GM12878 (cell line): ENCODE results near the gene ACCSL. TPM values are rescaled to one million over a fixed set of nuclear protein-coding genes. Genes with fewer than 3 reads are reported as not detected.

ENCODE experiments used
- ATAC-seq: fragments of 200-7000 bp; cut with Tn5 transposase; 3 replicates; pipeline ENCODE4 v1.9.1; 2020; ENCODE audit warnings: mild to moderate bottlenecking, moderate library complexity
- BruUV-seq: library from RNA; stranded (reverse); fragments of 400-500 nt; replicated peaks from 2 replicates; lab custom pipeline; 2021; lab: Mats Ljungman, UMichigan
- CTCF ChIA-PET: fragments of 300-600 bp; sonication (Branson Sonifier 250); formaldehyde crosslinking; extraction: SDS; loops from one replicate; lab custom pipeline; 2021; ENCODE audit warnings: inconsistent platforms; lab: Yijun Ruan, JAX
- POLR2A ChIA-PET: fragments of 350-600 bp; formaldehyde crosslinking; extraction: SDS; loops from one replicate; lab custom pipeline; 2021; ENCODE audit warnings: inconsistent platforms; lab: Charles Lee
- RAD21 ChIA-PET: fragments of 300-600 bp; sonication (Branson Sonifier 250); formaldehyde crosslinking; loops from one replicate; lab custom pipeline; 2023; ENCODE audit warnings: antibody characterized with exemption; ENCODE audit not compliant: unreplicated experiment; lab: Charles Lee
- SMC1A ChIA-PET: fragments of 300-600 bp; sonication (Branson Sonifier 250); formaldehyde crosslinking; loops from one replicate; lab custom pipeline; 2023; ENCODE audit not compliant: unreplicated experiment, uncharacterized antibody; lab: Charles Lee
- DNase-seq: peaks from one replicate; pipeline ENCODE4 v3.0.0-alpha.2; 2011; ENCODE audit warnings: low read depth, low spot score
- FAIRE-seq: peaks from 3 replicates; lab custom pipeline; 2011; peaks lifted over from hg19 to GRCh38; lab: Jason Lieb, UNC
- H2AFZ ChIP-seq: 2 replicates; pipeline ENCODE4 v1.6.0; 2011; ENCODE audit warnings: low read depth, low read length, control low read depth; ENCODE audit not compliant: control insufficient read depth
- H3K27ac ChIP-seq: 2 replicates; pipeline ENCODE4 v1.5.1; 2011; ENCODE audit warnings: control low read depth; ENCODE audit not compliant: control insufficient read depth, insufficient read depth
- H3K27me3 ChIP-seq, 2 experiments: replicated peaks in 1 of 2; 2 replicates each; pipeline versions ENCODE4 v1.6.0 to v1.6.1; 2011; ENCODE audit warnings: low read length in 1 of 2; ENCODE audit not compliant: control insufficient read depth in 2 of 2, insufficient read depth in 2 of 2
- H3K36me3 ChIP-seq, 2 experiments: 2 replicates each; pipeline ENCODE4 v1.5.1; 2011; ENCODE audit warnings: low read length in 1 of 2; ENCODE audit not compliant: control insufficient read depth in 2 of 2, insufficient read depth in 2 of 2
- H3K4me1 ChIP-seq: 2 replicates; pipeline ENCODE4 v1.6.1; 2011; ENCODE audit warnings: mild to moderate bottlenecking, low read length, moderate library complexity, mixed read lengths; ENCODE audit not compliant: control insufficient read depth, insufficient read depth
- H3K4me2 ChIP-seq: 2 replicates; pipeline ENCODE4 v1.6.0; 2011; ENCODE audit warnings: control low read depth; ENCODE audit not compliant: control insufficient read depth, insufficient read depth
- H3K4me3 ChIP-seq: fragments of 200-600 bp; sonication (generic); 2 replicates; pipeline ENCODE4 v1.5.1; 2016
- H3K79me2 ChIP-seq: 2 replicates; pipeline ENCODE4 v1.6.0; 2011; ENCODE audit warnings: low read length; ENCODE audit not compliant: control insufficient read depth, insufficient read depth
- H3K9ac ChIP-seq: 2 replicates; pipeline ENCODE4 v1.8.0; 2011; ENCODE audit warnings: low read length, control low read depth, mixed read lengths; ENCODE audit not compliant: control insufficient read depth, insufficient read depth
- H3K9me3 ChIP-seq: replicated peaks from 3 replicates; pipeline ENCODE4 v1.5.1; 2011; ENCODE audit warnings: mild to moderate bottlenecking, low read length; ENCODE audit not compliant: control insufficient read depth, insufficient read depth
- H4K20me1 ChIP-seq: 2 replicates; pipeline ENCODE4 v1.6.0; 2011; ENCODE audit not compliant: control insufficient read depth, insufficient read depth
- EZH2 ChIP-seq: IDR thresholded peaks from 2 replicates; pipeline ENCODE4 v1.6.1; 2012; ENCODE audit warnings: low read depth, mild to moderate bottlenecking, control low read depth, inconsistent platforms, low read length, borderline replicate concordance; ENCODE audit not compliant: control insufficient read depth
- HCFC1 ChIP-seq: fragments of 150-350 bp; IDR thresholded peaks from 2 replicates; pipeline ENCODE4 v1.6.1; 2014; ENCODE audit warnings: low read length
- HSF1 ChIP-seq: fragments of 150-350 bp; IDR thresholded peaks from 2 replicates; pipeline ENCODE4 v1.6.1; 2014; ENCODE audit warnings: mild to moderate bottlenecking, low read depth, low read length
- PBX3 ChIP-seq: IDR thresholded peaks from 2 replicates; pipeline ENCODE4 v1.6.1; 2011; ENCODE audit warnings: mild to moderate bottlenecking, low read depth, low read length, moderate library complexity; ENCODE audit not compliant: insufficient replicate concordance
- SMC3 ChIP-seq: IDR thresholded peaks from 2 replicates; pipeline ENCODE4 v1.6.1; 2011; ENCODE audit warnings: low read length, improper control_type of control experiment, borderline replicate concordance
- SP1 ChIP-seq: IDR thresholded peaks from one replicate; pipeline ENCODE4 v1.6.1; 2011; ENCODE audit warnings: low read depth, low read length
- SRF ChIP-seq, 2 experiments: IDR thresholded peaks; 2 replicates each; pipeline ENCODE4 v1.6.1; 2011; ENCODE audit warnings: low read depth in 2 of 2, low read length in 2 of 2, mild to moderate bottlenecking in 1 of 2, moderate library complexity in 1 of 2
- ZNF622 ChIP-seq: fragments of 450-650 bp; IDR thresholded peaks from 2 replicates; pipeline ENCODE4 v1.6.1; 2017; ENCODE audit warnings: mild to moderate bottlenecking, inconsistent platforms
- WGBS: methylation state at CpG from one replicate; pipeline ENCODE4 v1.1.6; 2016; ENCODE audit warnings: low lambda C conversion rate; ENCODE audit not compliant: insufficient replicate concordance, insufficient coverage; ENCODE audit errors: missing lambda C conversion rate; 5-methylcytosine and 5-hydroxymethylcytosine counted together
- in situ Hi-C: fragments of 300-500 bp; cut with MboI; formaldehyde crosslinking; loops from 9 replicates; pipeline ENCODE4 v1.14.3; 2018; ENCODE audit warnings: mixed read lengths
- intact Hi-C: fragments of 100-400 bp; cut with micrococcal nuclease; formaldehyde crosslinking; loops from one replicate; pipeline ENCODE4 v1.14.2; 2022; ENCODE audit not compliant: unreplicated experiment
- polyA plus RNA-seq, 11 experiments: library from polyadenylated mRNA; depleted of rRNA in 4 of 11; unstranded in 6 of 11; stranded (reverse) in 5 of 11; fragments of >200 nt; fragmentation: Nextera tagmentation in 4 of 11; fragmentation: Illumina TruSeq in 1 of 11; extraction: Ambion mirVana in 4 of 11; extraction: Trizol in 1 of 11; gene quantifications; 1 replicate in 1 of 11; 2 replicates in 10 of 11; pipeline versions ENCODE4 v1.2.1 to v1.2.3, GENCODE V29; 2011 to 2016; ENCODE audit warnings: inconsistent platforms in 2 of 11, missing spikeins in 2 of 11, low read depth in 1 of 11
- total RNA-seq, 4 experiments: library from RNA; depleted of rRNA in 3 of 4; stranded (reverse); fragments of >200 nt in 3 of 4; fragmentation: Illumina TruSeq in 1 of 4; extraction: Trizol in 1 of 4; gene quantifications; 2 replicates each; pipeline versions ENCODE4 v1.2.1 to v1.2.3, GENCODE V29; 2013 to 2021

Gene ACCSL
- total and polyA plus RNA-seq, 10 of the 15 experiments (the other 5 are each of a cell fraction or from before 2014, with no cell fraction given), result 0.15 TPM; not detected in 9

DNA sequence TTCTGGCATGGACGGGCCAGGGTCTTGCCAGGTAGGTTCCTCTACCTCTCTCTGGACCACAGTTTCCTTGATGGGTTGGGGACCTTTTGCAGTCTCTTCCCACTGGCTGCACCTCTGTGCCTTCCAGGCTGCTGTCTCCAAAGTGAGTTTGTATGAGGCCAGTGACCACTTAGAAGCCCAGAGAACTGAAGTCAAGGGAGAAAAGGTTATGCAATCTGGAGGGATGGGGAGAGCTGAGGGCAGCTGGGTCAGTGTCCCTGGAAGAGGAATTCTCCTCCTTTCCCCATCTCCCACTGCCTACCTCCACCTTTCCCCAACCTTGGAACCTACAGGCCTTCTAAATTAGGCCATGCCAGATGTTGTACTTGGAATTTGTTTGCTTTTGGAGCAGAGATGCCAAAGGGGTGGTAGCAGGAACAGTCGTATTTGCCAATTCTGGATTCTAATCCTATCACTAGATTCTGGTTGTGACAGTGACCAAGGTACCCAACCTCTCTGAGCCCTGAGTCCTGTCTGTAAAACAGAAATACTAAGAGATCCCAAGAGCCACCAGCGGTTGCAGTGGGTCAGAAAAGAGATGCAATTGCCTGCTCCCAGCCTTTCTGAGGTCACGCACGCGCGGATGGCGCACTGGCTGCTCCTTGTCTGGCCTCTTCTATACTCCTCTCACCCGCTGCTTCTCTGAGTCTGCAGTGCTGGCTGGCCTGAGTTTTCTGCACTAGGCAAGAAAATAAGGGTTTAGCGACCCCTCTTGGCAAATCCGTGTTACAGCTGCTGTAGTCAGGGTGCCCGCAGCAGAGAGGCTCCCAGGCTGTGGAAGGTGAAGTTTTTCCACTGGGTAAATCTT, 10.7 kb upstream of the ACCSL start (continued):
- TF ChIP-seq SMC3, result peak; percentile 63; the same call in 1 of the 2 replicates
- TF ChIP-seq EZH2, result no peak
- TF ChIP-seq HSF1, result no peak
- TF ChIP-seq, all 136 proteins: peak for 3

DNA sequence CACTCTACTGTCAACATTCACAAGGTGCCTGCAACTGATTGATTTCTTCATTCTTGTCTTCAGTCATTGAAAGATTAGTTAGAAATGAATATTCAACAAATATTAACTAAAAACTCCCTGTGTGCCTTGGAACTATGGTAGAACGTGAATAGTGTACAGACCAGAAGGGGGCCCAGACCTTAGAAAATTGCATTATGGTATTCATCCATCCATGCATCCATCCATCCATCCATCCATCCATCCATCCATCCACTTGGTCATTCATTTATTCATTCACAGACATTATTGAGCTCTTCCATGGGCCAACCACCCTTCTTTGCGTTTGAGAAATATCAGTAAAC, 10.2 kb upstream of the ACCSL start:
- in situ Hi-C loops (no loop called here), intact Hi-C loops (loop anchor here (1.0 kb wide), 1 partner anchor 147 kb away; no protein-coding TSS in a partner anchor)
- ChIA-PET SMC1A (no interaction called here), RAD21 (no interaction called here), POLR2A (no interaction called here), CTCF (interaction anchor here (1.0 to 6.6 kb wide), 4 partner anchors 21 to 149 kb away, joined by 3 to 28 read pairs (median 4); no protein-coding TSS in a partner anchor)
- no peaks in the 10 kb centered on the region for H3K79me2 ChIP-seq
- no peak overlapping the region for H3K4me2 ChIP-seq
- H3K36me3 ChIP-seq, result no peaks in the 10 kb centered on the region
- FAIRE-seq (no peak), DNase-seq (no peak), ATAC-seq (peak; percentile 18; the same call in 1 of the 3 replicates)
- H2AFZ ChIP-seq, result no peak overlapping the region
- 44% methylated on average over 2 of the region's 2 CpGs for WGBS
- no TSS peak for BruUV-seq
- H3K4me3 ChIP-seq, result no peak overlapping the region
- no peak overlapping the region for H3K9ac ChIP-seq
- H3K27me3 ChIP-seq, result no peaks in the 10 kb centered on the region; a peak in 1 of 4 replicates
- no peaks in the 10 kb centered on the region for H4K20me1 ChIP-seq
- no peaks in the 10 kb centered on the region for H3K4me1 ChIP-seq
- no peak overlapping the region for H3K27ac ChIP-seq
- TF ChIP-seq SRF (IDR thresholded peaks at IDR 0.05; ENCODE audit: low read depth in 2 of 2, low read length in 2 of 2), result no peak
- no peak for TF ChIP-seq ZNF622
- TF ChIP-seq SP1, result no peak
- no peak for TF ChIP-seq HCFC1
- no peak for TF ChIP-seq PBX3
- H3K9me3 ChIP-seq, result no peaks in the 10 kb centered on the region; the same call in 2 of the 3 replicates
